Right atrium auricular region (tissue), 2 donors: Measurements from ENCODE around the gene GPD1. TPM values are rescaled to one million over a fixed set of nuclear protein-coding genes. Genes with fewer than 3 reads are reported as not detected.

Source experiments
- DNase-seq: peaks from one replicate; pipeline ENCODE4 v3.0.0-alpha.2; 2019; ENCODE audit warnings: low spot score
- H3K27ac ChIP-seq, 2 donors: fragments of 200-600 bp; sonication (generic); 1 replicate in 1 of 2; 2 replicates in 1 of 2; pipeline ENCODE4 v1.5.1; 2016 to 2019
- H3K27me3 ChIP-seq, 2 donors: fragments of 200-600 bp; sonication (generic); one replicate each; pipeline versions ENCODE4 v1.5.1 to v1.6.0; 2017 to 2019
- H3K36me3 ChIP-seq: fragments of 200-600 bp; sonication (generic); one replicate; pipeline ENCODE4 v1.5.1; 2016
- H3K4me1 ChIP-seq, 2 donors: fragments of 200-600 bp; sonication (generic); one replicate each; pipeline versions ENCODE4 v1.5.1 to v1.6.0; 2017 to 2019
- H3K4me3 ChIP-seq, 2 donors: fragments of 200-600 bp; sonication (generic); 1 replicate in 1 of 2; 2 replicates in 1 of 2; pipeline ENCODE4 v1.5.1; 2017 to 2019; ENCODE audit warnings: mild to moderate bottlenecking in 1 of 2, moderate library complexity in 1 of 2
- H3K9me3 ChIP-seq, 2 donors: fragments of 200-600 bp; sonication (generic); one replicate each; pipeline ENCODE4 v1.5.1; 2019
- CTCF ChIP-seq, 2 donors: fragments of 200-600 bp; sonication (generic); IDR thresholded peaks; one replicate each; pipeline ENCODE4 v1.5.1; 2019; ENCODE audit warnings: antibody characterized with exemption in 2 of 2
- total RNA-seq, 2 donors: library from RNA; depleted of rRNA; stranded (reverse); fragments of >200 nt; gene quantifications; one replicate each; pipeline ENCODE4 v1.1.0, GENCODE V29; 2016

Gene GPD1
- total RNA-seq, 2 donors from 2014 or later = 8.8 to 38.7 TPM

DNA sequence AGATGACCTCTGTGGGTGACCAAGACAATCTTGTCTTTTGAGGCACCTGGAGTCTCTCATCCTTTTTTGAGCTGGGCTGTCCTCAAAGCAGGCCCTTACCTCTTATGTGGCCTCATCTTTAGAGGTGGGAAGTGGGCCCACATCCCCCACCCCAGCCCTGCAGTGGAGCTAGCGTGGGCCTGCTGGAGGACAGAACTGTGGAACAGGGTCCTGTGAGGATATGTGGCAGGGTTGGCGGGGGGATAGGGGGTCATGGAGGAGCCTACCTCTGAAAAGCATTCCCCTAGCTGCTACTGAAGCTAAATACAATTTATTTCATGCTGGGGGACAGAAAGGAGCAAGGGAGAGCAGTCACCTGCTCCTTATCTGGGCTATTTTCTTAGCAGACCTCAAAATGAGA is 457 bp upstream of the GPD1 start:
- no peak overlapping the region for H3K27ac ChIP-seq
- no peaks in the 10 kb centered on the region for H3K27me3 ChIP-seq
- TF ChIP-seq CTCF (IDR thresholded peaks at IDR 0.05) = no peak
- H3K4me1 ChIP-seq = peaks cover 0 to 29% of the 10 kb centered on the region in 2 donors
- H3K9me3 ChIP-seq = no peaks in the 10 kb centered on the region
- H3K4me3 ChIP-seq = no peak overlapping the region
- H3K36me3 ChIP-seq = peaks cover 20% of the 10 kb centered on the region
- no peak for DNase-seq

DNA sequence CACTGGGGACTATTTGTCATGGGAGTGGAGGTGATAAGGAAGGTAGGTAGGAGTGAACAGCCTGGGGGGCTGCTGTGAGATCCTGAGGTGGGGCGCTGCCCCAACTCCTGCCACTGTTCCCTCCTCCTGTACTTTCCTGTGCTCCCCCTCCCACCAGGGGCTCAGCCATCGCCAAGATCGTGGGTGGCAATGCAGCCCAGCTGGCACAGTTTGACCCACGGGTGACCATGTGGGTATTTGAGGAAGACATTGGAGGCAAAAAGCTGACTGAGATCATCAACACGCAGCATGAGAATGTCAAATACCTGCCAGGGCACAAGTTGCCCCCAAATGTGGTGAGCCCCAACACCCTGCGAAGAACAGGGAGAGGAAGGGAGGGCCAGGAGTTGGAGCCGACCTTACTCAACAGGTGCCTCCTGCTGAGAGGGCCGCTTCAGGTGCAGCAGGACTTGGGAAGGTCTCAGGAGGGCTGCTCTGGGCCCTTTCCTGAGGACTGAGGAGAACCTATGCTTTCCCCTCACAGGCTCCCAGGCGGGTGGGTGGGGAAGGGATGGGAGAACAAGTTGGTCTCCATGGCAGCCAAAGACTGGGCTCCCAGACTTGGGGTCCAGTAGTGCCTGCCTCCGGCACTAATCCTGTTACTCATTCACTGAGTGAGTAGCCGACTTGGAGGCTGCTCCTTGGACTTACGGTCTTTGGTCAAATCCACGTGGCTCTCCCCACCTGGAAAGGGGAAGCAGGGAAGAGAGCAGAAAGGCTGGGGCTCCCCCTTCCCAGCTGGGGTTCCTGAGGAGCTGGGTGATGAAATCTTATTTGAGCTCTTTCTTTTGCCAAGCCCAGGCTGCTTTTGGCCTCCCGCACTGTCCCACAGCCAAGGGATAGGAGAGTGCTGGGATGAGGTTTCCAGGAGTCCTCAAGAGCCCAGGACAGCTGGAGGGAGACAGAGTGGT is 884 bp downstream of the GPD1 start:
- peaks cover 6% of the 10 kb centered on the region for H3K36me3 ChIP-seq
- H3K9me3 ChIP-seq = no peaks in the 10 kb centered on the region
- no peaks in the 10 kb centered on the region for H3K27me3 ChIP-seq
- H3K4me1 ChIP-seq = peaks cover 0 to 35% of the 10 kb centered on the region in 2 donors
- peak overlapping the region; percentile 4 to 11 for H3K4me3 ChIP-seq
- H3K27ac ChIP-seq = peak overlapping the region in 1 of 2 donors; percentile 19
- TF ChIP-seq CTCF (IDR thresholded peaks at IDR 0.05) = no peak
- no peak for DNase-seq

- Histone ChIP-seq H3K4me3 (no peak overlapping the region), H3K27ac (no peak overlapping the region), H3K27me3 (no peaks in the 10 kb centered on the region), H3K9me3 (no peaks in the 10 kb centered on the region), H3K36me3 (no peaks in the 10 kb centered on the region), H3K4me1 (peaks cover 0 to 48% of the 10 kb centered on the region in 2 donors)
- TF ChIP-seq CTCF (IDR thresholded peaks at IDR 0.05) = no peak
- DNase-seq = no peak
Measured at GRCh38 chr12:50105913-50106450, 2.2 kb downstream of the GPD1 start.

GRCh38 chr12:50106907-50107306 is 3.1 kb downstream of the GPD1 start:
- Histone ChIP-seq H3K4me3 (no peak overlapping the region), H3K27ac (no peak overlapping the region), H3K27me3 (no peaks in the 10 kb centered on the region), H3K9me3 (no peaks in the 10 kb centered on the region), H3K4me1 (peaks cover 0 to 54% of the 10 kb centered on the region in 2 donors), H3K36me3 (no peaks in the 10 kb centered on the region)
- DNase-seq = no peak
- TF ChIP-seq CTCF (IDR thresholded peaks at IDR 0.05) = no peak

- TF ChIP-seq CTCF (IDR thresholded peaks at IDR 0.05) = no peak
- no peaks in the 10 kb centered on the region for H3K9me3 ChIP-seq
- no peak for DNase-seq
- no peak overlapping the region for H3K4me3 ChIP-seq
- H3K27ac ChIP-seq = no peak overlapping the region
- H3K36me3 ChIP-seq = no peaks in the 10 kb centered on the region
- peaks cover 0 to 51% of the 10 kb centered on the region in 2 donors for H3K4me1 ChIP-seq
- no peaks in the 10 kb centered on the region for H3K27me3 ChIP-seq
Measured at GRCh38 chr12:50107416-50108268, 3.8 kb downstream of the GPD1 start.
